Measurements from ENCODE around the gene DUSP2. TPM values are rescaled to one million over a fixed set of nuclear protein-coding genes. Genes with fewer than 3 reads are reported as not detected.

Gene DUSP2
- total and polyA plus RNA-seq, 9 of the 15 experiments (the other 6 are each of a cell fraction or from before 2014, with no cell fraction given) = 0.04 to 0.18 TPM; not detected in 7

GRCh38 chr2:96131152-96131812 lies 14.0 kb downstream of the DUSP2 start:
- in situ Hi-C loops (cut with MboI) = loop anchor here (5.0 kb wide), 1 partner anchor 371 kb away; no protein-coding TSS in a partner anchor
- DNase-seq (ENCODE audit: extremely low read depth in 1 of 4, low spot score in 3 of 4) = no peak
- no peak overlapping the region for H3K27ac ChIP-seq (ENCODE audit: extremely low read depth, low read depth, low read length)
- no peak overlapping the region for H3K4me3 ChIP-seq
- peaks cover 0 to 11% of the 10 kb centered on the region in 2 experiments; a peak in 2 of 5 replicates for H3K4me1 ChIP-seq (replicated peaks in 1 of 2; ENCODE audit: control insufficient read depth in 2 of 2, insufficient read depth in 2 of 2, low read length in 2 of 2)
- 3% methylated on average over 9 of the region's 10 CpGs for WGBS (ENCODE audit: insufficient coverage, low coverage, missing lambda C conversion rate)
- ChIA-PET POLR2A (no interaction called here), CTCF (ENCODE audit: low intra/inter-chr PET ratio) (no interaction called here)
- FAIRE-seq = no peak
- H3K9me3 ChIP-seq (replicated peaks; ENCODE audit: control insufficient read depth, insufficient read depth, low read depth, low read length) = no peaks in the 10 kb centered on the region
- H3K27me3 ChIP-seq (ENCODE audit: control insufficient read depth in 2 of 2, insufficient read depth in 2 of 2, low read length in 2 of 2) = peaks cover 53 to 77% of the 10 kb centered on the region in 2 experiments
- no peaks in the 10 kb centered on the region for H3K36me3 ChIP-seq (ENCODE audit: control insufficient read depth, insufficient read depth, low read length)
- BruUV-seq (replicated peaks) = no TSS peak
- H3K9ac ChIP-seq (ENCODE audit: insufficient read depth in 1 of 2, low read depth in 2 of 2, low read length in 2 of 2) = peak overlapping the region in 1 of 2 experiments; percentile 53; a peak in 1 of 4 replicates
- peaks cover 14% of the 10 kb centered on the region; the same call in 1 of the 2 replicates for H4K20me1 ChIP-seq (replicated peaks; ENCODE audit: control insufficient read depth, insufficient read depth, low read length)
- no peak for TF ChIP-seq VEZF1 (CRISPR knock-in tag; IDR thresholded peaks at IDR 0.05)
- no peak for TF ChIP-seq MCM7 (IDR thresholded peaks at IDR 0.05)
- TF ChIP-seq USF1 (CRISPR knock-in tag; IDR thresholded peaks at IDR 0.05) = 0 out of 2 replicates have a peak, but pooled peaks have one; percentile 18
- H3K79me2 ChIP-seq (ENCODE audit: control insufficient read depth, insufficient read depth, low read length) = no peaks in the 10 kb centered on the region
- no peaks in the 10 kb centered on the region for H3K9me1 ChIP-seq (ENCODE audit: control insufficient read depth, insufficient read depth, low read length)
- H3K4me2 ChIP-seq (ENCODE audit: insufficient read depth, low read length) = no peak overlapping the region
- H2AFZ ChIP-seq (ENCODE audit: low read depth, low read length) = no peak overlapping the region
- ATAC-seq = no peak
- intact Hi-C loops (cut with micrococcal nuclease) = no loop called here

All from K562 (cell line).